GM19238 (cell line): ENCODE data around the gene SPAG4.

ENCODE experiments used
- DNase-seq: peaks from one replicate; pipeline ENCODE4 v3.0.0; 2011; ENCODE audit warnings: low spot score; ENCODE audit not compliant: insufficient read length

The SPAG4 gene

GRCh38 chr20:35598899-35599775 is 16.5 kb upstream of the SPAG4 start:
- DNase-seq: no peak

DNA sequence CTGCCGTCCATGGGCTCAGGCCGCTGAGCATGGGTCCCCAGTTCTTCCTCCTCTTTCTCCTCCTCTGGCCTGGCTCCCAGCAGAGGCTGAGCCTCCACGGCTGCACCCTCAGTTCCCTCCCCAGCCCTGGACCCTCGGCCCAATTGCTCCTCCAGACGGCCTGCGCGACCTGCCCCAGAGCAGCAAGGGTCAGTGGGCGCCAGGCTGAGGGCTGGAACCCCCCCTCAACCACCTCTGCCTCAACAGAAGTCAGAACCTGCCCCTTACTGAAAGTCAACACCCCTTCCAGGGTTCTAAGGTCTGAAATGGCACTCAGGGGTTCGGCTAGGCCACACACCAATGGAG is 15.9 kb upstream of the SPAG4 start:
- DNase-seq: no peak

GRCh38 chr20:35600176-35600992 is 15.2 kb upstream of the SPAG4 start:
- no peak for DNase-seq

- DNase-seq: peak; percentile 67
Measured at GRCh38 chr20:35600993-35601973, 14.3 kb upstream of the SPAG4 start.

DNA sequence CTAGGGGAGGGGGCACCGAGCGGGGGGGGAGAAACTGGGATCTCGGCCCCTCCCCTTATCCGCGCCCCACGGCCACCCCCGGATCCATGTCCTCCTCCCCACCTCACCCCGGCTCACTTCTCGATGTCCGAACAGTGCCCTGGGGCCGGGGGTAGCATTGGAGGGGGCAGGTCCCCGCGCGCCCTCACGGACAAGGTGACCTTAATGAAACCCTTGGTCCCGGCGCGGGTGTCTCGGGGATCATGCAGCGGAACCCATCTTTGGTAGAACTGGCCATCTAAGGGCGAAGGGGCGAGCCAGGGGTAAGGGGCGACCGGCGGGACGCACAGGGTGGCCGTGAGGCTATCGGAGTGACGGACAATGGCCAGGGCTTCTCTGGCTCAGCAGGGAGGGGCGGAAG is 13.6 kb upstream of the SPAG4 start:
- no peak for DNase-seq

GRCh38 chr20:35602851-35603495 is 12.7 kb upstream of the SPAG4 start:
- DNase-seq: no peak

- no peak for DNase-seq
Measured at GRCh38 chr20:35603695-35604448, 11.8 kb upstream of the SPAG4 start.

DNA sequence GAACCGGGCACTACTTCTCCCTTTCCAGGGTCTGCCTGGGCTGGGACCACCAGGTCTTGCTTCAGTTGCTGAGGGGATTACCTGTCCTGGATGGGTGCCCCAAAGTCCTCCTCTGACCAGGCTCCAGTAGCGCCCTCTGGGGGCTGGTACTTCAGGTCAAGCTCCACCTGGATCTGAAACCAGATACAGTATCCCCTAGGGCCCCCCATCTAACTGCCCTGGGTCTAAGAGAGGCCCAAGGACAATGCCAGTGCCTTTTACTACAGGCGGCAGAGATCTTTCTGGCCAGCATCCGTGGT is 11.2 kb upstream of the SPAG4 start:
- DNase-seq: no peak

DNA sequence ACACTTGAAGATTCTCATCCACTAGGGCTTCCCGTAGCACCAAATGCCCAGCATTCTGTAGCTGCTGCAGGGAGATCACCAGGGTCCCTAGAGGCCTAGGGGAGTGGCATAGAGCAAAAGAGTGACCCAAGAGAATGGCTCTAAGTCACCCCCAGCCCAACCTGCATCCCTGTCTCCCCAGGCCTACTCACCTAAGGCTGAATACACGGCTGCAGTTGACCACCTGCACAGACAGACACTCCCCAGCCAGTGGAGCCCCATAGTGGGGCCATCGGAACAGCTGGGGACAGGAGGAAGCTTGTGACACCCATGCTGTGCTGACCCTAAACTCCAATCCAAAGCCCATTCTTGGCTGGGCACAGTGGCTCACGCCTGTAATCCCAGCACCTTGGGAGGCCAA is 9.5 kb upstream of the SPAG4 start:
- DNase-seq: no peak

DNA sequence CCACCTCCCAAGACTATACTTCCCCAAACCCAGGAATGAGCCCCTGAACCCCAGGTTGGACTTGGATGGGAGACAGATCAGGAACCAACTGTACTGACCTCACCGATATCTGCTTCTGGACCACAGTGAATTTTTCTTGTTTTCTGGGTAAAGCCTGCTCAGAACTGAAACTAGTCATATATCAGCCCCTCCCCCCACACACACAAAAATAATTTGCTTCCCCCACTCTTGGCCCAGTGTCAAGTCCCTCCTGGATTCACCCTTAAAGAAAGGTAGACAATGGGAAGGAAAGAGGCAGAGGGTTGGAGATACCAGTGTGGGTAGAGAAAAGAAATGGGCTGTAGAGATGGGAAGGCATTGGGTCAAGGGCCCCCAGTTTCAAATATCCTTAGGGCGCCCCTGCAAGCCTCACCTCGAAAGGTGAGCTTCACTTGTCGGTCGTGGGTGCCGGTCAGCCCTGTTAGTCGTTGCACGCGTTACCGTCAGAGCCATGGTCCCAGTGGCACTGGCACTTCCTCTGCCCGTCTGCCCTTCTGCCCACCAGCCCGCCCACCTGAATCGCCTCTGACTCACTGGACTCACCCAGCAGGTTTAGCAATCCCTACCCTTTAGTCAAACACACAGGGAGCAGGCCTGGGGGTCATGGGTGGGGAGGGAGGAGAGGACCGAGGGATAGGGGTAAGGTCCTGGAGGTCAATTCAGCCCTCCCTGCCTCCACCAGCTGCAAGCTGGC is 8.5 kb upstream of the SPAG4 start:
- no peak for DNase-seq

GRCh38 chr20:35610833-35611427 is 4.7 kb upstream of the SPAG4 start:
- DNase-seq: no peak

GRCh38 chr20:35611482-35611881 is 4.1 kb upstream of the SPAG4 start:
- DNase-seq: peak; percentile 45

GRCh38 chr20:35616465-35617396 is 1.1 kb downstream of the SPAG4 start:
- DNase-seq: peak; percentile 41

- peak; percentile 53 for DNase-seq
Measured at GRCh38 chr20:35617397-35618262, 2.0 kb downstream of the SPAG4 start.

DNA sequence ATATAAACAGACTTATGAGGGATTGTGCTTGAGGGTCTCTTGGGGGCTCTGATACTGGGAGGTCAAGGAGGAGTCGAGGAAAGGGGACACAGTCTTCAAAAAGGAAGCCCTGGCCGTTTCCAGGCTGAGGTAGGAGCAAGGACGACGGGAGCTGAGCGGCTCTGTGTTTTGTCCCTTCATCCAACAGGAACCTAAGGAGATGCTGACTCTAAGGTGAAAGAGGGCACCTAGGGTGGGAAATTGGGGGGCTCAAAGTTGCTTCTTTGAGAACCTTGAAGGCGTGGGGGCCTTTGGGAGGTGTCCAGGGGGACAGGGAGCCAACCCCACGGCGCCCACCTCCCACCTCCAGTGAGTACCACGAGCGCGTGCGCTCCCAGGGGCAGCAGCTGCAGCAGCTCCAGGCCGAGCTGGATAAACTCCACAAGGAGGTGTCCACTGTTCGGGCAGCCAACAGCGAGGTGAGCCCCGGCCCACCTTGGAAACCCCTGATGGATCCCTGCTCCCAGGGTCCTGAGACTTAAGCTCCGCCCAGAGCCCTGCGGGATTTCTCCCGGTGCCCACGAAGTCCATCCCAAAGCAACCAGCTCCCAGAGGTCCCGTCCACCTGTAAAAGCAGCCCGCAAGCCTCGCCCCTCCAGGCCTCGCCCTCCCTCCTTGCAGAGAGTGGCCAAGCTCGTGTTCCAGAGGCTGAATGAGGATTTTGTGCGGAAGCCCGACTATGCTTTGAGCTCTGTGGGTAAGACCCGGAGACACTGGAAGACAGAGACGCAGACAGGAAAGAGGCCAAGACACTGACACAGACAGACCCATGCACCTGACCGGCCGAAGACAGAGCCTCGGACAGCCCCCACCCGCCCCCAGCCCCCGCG is 2.9 kb downstream of the SPAG4 start:
- DNase-seq: no peak
